ENCODE data around the gene ZNF699. TPM values are rescaled to one million over a fixed set of nuclear protein-coding genes. Genes with fewer than 3 reads are reported as not detected.

The ZNF699 gene
- total RNA-seq, 1 experiment from 2014 or later = 4.2 TPM

GRCh38 chr19:9323919-9324583, 14.4 kb upstream of the ZNF699 start, which contains the start of gene ZNF559:
TSS of gene ZNF559 (plus strand) at chr19:9324179. CDS start at chr19:9338550, 14,371 bp downstream.
- H2AFZ ChIP-seq (ENCODE audit: low read length) = peak within 1 kb of the TSS; percentile 82
- Mint-ChIP-seq H3K9me3 (peaks cover 65 to 72% of the 10 kb centered on the region in 2 experiments), H3K4me1 (peaks cover 5 to 10% of the 10 kb centered on the region in 2 experiments; a peak in 3 of 4 replicates), H3K36me3 (ENCODE audit: insufficient read depth in 1 of 3, low read depth in 3 of 3) (peaks cover 46 to 54% (median 53%) of the 10 kb centered on the region in 3 experiments), H3K27me3 (ENCODE audit: low read depth) (peaks cover 2% of the 10 kb centered on the region), H3K27ac (peak within 1 kb of the TSS; percentile 96 to 97 (median 96)), H3K4me3 (peak within 1 kb of the TSS; percentile 84 to 88)
- WGBS (ENCODE audit: extremely low coverage, insufficient read length, low lambda C conversion rate) = no CpG with 5 or more reads among the region's 48 CpGs
- H3K23ac ChIP-seq (ENCODE audit: insufficient read length, low read depth, low read length) = no peak within 1 kb of the TSS
- H3K4me2 ChIP-seq (ENCODE audit: insufficient read depth, insufficient read length, low read length) = peak within 1 kb of the TSS; percentile 83
- H3K4ac ChIP-seq (ENCODE audit: low read depth, low read length) = no peak within 1 kb of the TSS
- no peaks in the 10 kb centered on the region for H3K4me1 ChIP-seq (ENCODE audit: insufficient read depth, low read length)
- H3K9ac ChIP-seq (ENCODE audit: extremely low read depth, insufficient read length, low read length) = peak within 1 kb of the TSS; percentile 64
- no peak within 1 kb of the TSS for H2BK120ac ChIP-seq (ENCODE audit: low read depth, low read length, poor library complexity, severe bottlenecking)
- no peak within 1 kb of the TSS for H2BK20ac ChIP-seq (ENCODE audit: low read depth, low read length, poor library complexity, severe bottlenecking)
- no peak within 1 kb of the TSS for H2BK12ac ChIP-seq (ENCODE audit: insufficient read length, low read depth, low read length)
- H4K5ac ChIP-seq (ENCODE audit: insufficient read length, low read depth, low read length) = no peak within 1 kb of the TSS
- peaks cover 3% of the 10 kb centered on the region for H3K23me2 ChIP-seq (ENCODE audit: insufficient read length, low read depth, low read length, poor library complexity, severe bottlenecking)
- no peak within 1 kb of the TSS for H3K56ac ChIP-seq (ENCODE audit: insufficient read length, low read depth, low read length)
- no peaks in the 10 kb centered on the region; the same call in 1 of the 2 replicates for H3K79me2 ChIP-seq (ENCODE audit: insufficient read depth, low read length)
- no peak within 1 kb of the TSS for H4K91ac ChIP-seq (ENCODE audit: insufficient read length, low read depth, low read length)
- H3K9me3 ChIP-seq (ENCODE audit: control insufficient read depth, low read depth, low read length) = no peaks in the 10 kb centered on the region
- peak; percentile 95 for DNase-seq
- H3K27me3 ChIP-seq (ENCODE audit: insufficient read depth, low read length) = no peaks in the 10 kb centered on the region
- no peak within 1 kb of the TSS for H2BK5ac ChIP-seq (ENCODE audit: insufficient read length, low read length)
- no peak within 1 kb of the TSS for H3T11ph ChIP-seq (ENCODE audit: low read length)
- no peak within 1 kb of the TSS for H4K8ac ChIP-seq (replicated peaks; ENCODE audit: insufficient read length, low read depth, low read length)
- H3K27ac ChIP-seq (ENCODE audit: insufficient read length, low read depth, low read length) = peak within 1 kb of the TSS; percentile 63
- no peaks in the 10 kb centered on the region for H4K20me1 ChIP-seq (ENCODE audit: control insufficient read depth, insufficient read depth, insufficient read length)
- H2BK15ac ChIP-seq (ENCODE audit: low read depth, low read length) = no peak within 1 kb of the TSS
- peaks cover 4% of the 10 kb centered on the region for H3K79me1 ChIP-seq (ENCODE audit: insufficient read depth, low read depth, low read length, poor library complexity, severe bottlenecking)
- peak; percentile 59; the same call in 2 of the 3 replicates for TF ChIP-seq CTCF (conservative IDR thresholded peaks at IDR 0.05)
- H3K18ac ChIP-seq (ENCODE audit: insufficient read length, low read depth, low read length) = peak within 1 kb of the TSS; percentile 62
- peak within 1 kb of the TSS; percentile 85; the same call in 1 of the 2 replicates for H3K14ac ChIP-seq (ENCODE audit: insufficient read depth, low read length)
- H2AK5ac ChIP-seq (ENCODE audit: insufficient read length, low read length) = no peak within 1 kb of the TSS
